ENCODE results near the gene SLC43A2.

DNA sequence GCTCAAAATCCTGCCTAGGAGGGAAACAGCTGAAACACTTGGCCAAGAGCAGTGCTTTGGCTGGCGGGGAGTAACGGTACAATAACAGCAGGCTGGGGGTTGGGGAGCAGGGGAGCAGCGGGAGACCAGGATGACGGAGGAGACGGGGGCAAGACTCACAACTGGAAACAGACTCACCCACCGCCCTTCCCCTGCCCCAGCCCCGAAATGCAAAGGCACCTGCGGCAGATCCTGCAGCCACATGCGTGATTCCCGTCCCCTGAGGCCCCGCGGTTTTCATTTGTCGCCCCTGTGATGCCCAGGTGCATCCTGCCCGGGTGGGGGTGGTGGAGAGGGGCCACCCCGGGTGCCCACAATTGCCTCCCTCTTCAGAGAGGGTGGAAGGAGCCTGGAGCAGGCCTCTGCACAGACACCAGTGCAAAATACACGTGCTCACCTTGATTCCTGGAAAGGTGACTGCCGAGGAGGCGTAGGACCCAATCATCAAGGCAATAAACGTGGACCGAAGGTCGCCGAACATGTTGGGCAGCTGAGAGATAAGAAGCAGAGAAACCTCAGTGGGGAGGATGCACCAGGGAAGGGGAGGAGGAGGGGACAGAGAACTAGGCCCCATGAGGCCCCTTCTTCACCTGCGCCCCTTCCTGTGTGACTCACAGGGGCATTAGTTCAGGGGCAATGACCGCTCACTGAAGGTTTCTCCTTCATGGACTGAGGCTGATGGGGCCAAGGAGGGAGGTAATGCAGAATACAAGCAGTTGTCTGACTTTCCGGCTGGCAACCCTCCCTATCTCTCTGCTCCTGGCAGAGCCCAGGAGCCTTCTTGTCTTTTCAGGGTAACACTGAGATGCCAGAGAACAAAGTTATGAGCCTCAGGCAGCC lies 35.6 kb downstream of the SLC43A2 start:
- TF ChIP-seq, protein P1, sequence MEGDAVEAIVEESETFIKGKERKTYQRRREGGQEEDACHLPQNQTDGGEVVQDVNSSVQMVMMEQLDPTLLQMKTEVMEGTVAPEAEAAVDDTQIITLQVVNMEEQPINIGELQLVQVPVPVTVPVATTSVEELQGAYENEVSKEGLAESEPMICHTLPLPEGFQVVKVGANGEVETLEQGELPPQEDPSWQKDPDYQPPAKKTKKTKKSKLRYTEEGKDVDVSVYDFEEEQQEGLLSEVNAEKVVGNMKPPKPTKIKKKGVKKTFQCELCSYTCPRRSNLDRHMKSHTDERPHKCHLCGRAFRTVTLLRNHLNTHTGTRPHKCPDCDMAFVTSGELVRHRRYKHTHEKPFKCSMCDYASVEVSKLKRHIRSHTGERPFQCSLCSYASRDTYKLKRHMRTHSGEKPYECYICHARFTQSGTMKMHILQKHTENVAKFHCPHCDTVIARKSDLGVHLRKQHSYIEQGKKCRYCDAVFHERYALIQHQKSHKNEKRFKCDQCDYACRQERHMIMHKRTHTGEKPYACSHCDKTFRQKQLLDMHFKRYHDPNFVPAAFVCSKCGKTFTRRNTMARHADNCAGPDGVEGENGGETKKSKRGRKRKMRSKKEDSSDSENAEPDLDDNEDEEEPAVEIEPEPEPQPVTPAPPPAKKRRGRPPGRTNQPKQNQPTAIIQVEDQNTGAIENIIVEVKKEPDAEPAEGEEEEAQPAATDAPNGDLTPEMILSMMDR (IDR thresholded peaks at IDR 0.05; ENCODE audit: low read length), result no peak
- TF ChIP-seq EZH2 (optimal IDR thresholded peaks at IDR 0.05; ENCODE audit: low read depth, low read length), result no peak
- TF ChIP-seq EZH2phosphoT487 (IDR thresholded peaks at IDR 0.05; ENCODE audit: low read length), result no peak

Data from MM.1S (cell line).